Measurements from ENCODE around the gene PPP2R3A.
A peak's percentile ranks its signal among the peaks of the same experiment; 100 is the strongest.
"Not testable (repeated sequence)": the region's sequence is repeated elsewhere in the genome, so short reads cannot be mapped to it uniquely, and the experiment has no call there.

Gene PPP2R3A

GRCh38 chr3:136105044-136105443 lies 139.5 kb downstream of the PPP2R3A start:
- FAIRE-seq = no peak

GRCh38 chr3:136106101-136106500 lies 140.6 kb downstream of the PPP2R3A start:
- no peak for FAIRE-seq

GRCh38 chr3:136109499-136109898 lies 144.0 kb downstream of the PPP2R3A start:
- FAIRE-seq = no peak

- FAIRE-seq = no peak
Observed at GRCh38 chr3:136110481-136110880, 145.0 kb downstream of the PPP2R3A start.

DNA sequence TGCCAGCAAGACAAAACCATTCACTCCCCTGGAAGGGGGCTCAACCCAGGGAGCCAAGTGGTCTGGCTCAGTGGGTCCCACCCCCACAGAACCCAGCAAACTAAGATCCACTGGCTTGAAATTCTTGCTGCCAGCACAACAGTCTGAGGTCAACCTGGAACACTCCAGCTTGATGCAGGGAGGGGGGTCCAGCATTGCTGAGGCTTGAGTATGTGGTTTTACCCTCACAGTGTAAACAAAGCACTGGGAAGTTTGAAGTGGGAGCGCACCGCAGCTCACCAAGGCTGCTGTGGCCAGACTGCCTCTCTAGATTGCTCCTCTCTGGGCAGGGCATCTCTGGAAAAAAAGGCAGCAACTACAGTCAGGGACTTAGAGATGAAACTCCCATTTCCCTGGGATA lies 148.9 kb downstream of the PPP2R3A start:
- FAIRE-seq = no peak

GRCh38 chr3:136119332-136119731 lies 153.8 kb downstream of the PPP2R3A start:
- FAIRE-seq = not testable (repeated sequence)

DNA sequence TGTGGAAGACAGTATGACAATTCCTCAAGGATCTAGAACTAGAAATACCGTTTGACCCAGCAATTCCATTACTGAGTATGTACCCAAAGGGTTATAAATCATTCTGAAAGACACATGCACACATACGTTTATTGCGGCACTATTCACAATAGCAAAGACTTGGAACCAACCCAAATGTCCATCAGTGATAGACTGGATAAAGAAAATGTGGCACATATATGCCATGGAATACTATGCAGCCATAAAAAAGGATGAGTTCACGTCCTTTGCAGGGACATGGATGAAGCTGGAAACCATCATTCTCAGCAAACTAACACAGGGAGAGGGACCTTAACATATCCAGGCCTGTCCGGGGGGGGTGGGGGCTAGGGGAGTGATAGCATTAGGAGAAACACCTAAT lies 154.3 kb downstream of the PPP2R3A start:
- FAIRE-seq = not testable (repeated sequence)

GRCh38 chr3:136120373-136121348 lies 155.1 kb downstream of the PPP2R3A start:
- no peak for FAIRE-seq

- FAIRE-seq = no peak
Observed at GRCh38 chr3:136122006-136122405, 156.5 kb downstream of the PPP2R3A start.

DNA sequence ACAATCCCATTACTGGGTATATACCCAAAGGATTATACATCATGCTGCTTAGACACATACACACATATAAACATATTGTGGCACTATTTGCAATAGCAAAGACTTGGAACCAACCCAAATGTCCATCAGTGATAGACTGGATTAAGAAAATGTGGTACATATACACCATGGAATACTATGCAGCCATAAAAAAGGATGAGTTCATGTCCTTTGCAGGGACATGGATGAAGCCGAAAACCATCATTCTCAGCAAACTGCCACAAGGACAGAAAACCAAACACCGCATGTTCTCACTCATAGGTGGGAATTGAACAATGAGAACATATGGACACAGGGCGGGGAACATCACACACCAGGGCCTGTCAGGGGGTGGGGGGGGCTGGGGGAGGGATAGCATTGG lies 166.1 kb downstream of the PPP2R3A start:
- FAIRE-seq = not testable (repeated sequence)

DNA sequence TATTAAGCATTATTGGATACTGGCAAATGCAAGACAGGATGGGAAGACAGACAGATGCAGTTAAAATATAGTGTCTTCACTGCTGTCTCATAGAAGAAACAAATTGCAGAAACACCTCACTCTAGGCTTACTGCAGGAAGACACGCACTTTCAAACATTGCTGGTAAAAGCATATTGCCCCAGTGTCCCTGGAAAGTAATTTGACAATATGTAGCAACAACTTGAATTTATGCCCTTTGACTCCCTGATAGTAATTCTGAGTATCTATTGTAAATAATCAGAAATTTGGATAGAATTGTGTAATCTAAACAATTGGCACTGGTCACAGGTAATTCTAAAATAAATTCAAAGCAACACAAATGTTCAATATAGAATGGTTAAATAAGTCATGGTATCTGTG lies 168.6 kb downstream of the PPP2R3A start:
- FAIRE-seq = peak; percentile 28

- no peak for FAIRE-seq
Observed at GRCh38 chr3:136135039-136135802, 169.7 kb downstream of the PPP2R3A start.

DNA sequence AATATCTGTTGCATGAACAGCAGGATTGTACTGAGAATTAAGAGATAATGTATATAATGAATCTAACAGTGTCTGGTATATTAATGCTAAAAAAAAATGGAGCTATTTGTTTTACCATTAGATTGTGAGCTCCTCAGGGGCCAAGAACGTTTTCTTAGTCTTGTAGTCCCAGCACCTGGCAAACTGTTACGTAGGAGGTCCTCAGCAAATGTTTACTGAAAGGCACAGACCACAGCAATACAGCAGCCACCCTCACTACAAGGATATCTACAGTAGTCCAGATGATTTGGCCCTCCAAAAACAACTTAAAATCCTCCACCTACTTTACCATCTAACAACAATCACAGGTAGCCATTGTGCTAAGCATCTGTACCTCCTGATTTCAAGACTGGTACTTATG lies 170.9 kb downstream of the PPP2R3A start:
- no peak for FAIRE-seq

- FAIRE-seq = no peak
Observed at GRCh38 chr3:136141291-136141785, 175.8 kb downstream of the PPP2R3A start.

DNA sequence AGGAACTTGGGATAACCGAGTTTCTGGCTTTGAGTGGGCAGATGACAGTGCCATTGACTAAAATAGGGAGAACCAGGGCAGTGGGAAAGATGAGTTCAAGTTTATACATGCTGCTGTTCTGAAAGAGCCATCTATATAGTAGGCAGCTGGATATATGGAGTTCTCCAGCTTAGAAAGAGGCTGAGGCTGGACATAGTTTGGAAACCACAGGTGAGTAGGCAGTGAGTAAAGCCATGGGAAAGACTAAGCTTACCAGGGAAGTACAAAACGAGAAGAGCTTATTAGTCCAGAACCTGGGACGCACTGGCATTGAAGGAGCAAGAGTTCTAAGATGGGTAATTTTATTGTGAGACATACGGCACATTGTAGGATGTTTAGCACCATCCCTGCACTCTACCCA lies 176.4 kb downstream of the PPP2R3A start:
- FAIRE-seq = no peak

GRCh38 chr3:136142592-136142991 lies 177.1 kb downstream of the PPP2R3A start:
- peak; percentile 98 for FAIRE-seq

DNA sequence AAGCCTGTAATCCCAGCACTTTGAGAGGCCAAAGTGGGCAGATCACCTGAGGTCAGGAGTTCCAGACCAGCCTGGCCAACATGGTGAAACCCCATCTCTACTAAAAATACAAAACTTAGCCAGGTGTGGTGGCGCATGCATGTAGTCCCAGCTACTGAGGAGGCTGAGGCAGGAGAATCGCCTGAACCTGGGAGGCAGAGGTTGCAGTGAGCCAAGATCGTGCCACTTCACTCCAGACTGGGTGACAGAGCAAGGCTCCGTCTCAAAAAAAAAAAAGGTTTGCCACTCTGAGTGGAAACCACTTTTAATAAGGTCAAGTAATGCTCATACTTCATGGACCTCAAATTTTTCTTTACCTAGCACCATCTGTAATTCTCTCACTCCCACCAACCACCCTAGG lies 178.9 kb downstream of the PPP2R3A start:
- FAIRE-seq = not testable (repeated sequence)

DNA sequence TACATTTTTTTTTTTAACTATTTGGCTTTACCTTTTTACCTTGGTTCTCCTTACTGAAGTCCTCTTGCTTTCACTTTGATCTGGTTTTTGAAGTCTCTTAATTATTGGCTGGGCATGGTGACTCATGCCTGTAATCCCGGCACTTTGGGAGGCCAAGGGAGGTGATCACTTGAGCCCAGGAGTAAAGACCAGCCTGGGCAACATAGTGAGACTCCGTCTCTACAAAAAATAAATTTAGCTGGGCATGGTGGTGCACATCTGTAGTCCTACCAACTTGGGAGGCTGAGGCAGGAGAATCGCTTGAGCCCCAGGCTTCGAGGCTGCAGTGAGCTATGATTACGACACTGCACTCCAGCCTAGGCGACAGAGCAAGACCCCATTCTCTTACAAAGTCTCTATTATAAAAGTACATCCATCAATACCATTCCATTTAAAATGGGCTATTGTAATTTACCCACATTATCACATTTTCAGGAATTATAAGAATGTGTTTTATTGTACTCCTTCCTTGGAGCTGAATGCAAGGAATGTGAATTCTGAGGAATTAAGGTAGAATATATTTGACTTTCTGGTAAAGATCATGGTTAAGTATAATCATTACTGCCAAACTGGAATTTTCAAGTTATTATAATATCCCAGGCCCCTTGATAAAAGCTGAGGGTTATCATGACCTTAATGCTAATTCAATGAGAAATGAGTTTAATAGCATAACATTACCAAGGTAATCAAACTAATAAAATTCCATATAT lies 181.6 kb downstream of the PPP2R3A start:
- FAIRE-seq = peak; percentile 93

GRCh38 chr3:136149667-136150066 lies 184.1 kb downstream of the PPP2R3A start:
- FAIRE-seq = no peak

DNA sequence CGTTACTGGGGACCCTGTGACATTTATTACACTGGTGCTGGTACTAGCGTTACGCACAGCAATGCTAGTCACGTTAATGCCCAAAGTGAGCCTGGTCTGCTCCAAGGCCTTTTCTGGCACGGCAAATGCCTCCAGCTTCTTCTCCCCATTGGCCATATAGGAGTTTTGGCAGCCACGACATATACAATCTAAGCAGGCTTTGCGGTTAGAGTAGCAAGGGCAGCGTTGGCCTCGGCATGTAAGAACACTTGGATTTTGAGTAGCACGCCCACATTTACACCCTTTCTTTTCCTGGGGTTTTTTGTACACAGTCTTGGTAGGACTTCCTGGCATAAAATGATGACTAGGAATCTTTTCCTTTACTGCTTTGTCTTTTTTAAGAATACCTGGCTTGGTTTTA lies 185.7 kb downstream of the PPP2R3A start:
- FAIRE-seq = no peak

DNA sequence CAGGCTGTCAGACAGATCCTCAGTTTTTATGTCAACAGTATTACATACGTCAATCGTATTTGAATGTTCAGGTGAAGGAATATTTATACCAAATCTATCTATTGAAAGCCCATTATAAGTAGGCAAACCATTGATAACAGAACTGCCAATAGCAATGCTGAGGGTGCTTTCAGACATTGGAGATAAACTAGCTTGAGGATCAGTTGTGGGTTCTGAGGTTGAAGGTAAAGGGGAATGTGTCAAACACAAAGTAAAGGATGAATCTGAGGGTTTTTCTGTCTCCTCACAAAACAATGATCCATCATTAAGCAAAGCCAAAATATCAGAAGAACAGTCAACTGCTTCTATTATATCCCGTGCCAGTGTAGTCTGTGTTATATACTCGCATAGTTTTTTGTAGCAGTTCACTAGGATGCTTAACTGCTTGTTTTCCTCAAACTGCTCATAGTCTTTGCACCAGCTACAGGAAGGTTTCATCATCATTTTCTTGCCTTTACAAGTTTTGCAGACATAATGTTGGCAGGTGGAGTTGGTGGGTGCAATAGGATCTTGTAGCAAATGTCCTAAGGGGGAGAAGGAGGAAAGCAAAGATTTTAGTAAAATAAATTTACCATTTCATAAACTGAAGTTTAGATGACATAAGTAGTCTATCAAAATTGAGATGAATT lies 186.8 kb downstream of the PPP2R3A start:
- FAIRE-seq = no peak

- FAIRE-seq = no peak
Observed at GRCh38 chr3:136152963-136153362, 187.4 kb downstream of the PPP2R3A start.
